ENCODE measurements around the gene C10orf90.

Gene C10orf90

DNA sequence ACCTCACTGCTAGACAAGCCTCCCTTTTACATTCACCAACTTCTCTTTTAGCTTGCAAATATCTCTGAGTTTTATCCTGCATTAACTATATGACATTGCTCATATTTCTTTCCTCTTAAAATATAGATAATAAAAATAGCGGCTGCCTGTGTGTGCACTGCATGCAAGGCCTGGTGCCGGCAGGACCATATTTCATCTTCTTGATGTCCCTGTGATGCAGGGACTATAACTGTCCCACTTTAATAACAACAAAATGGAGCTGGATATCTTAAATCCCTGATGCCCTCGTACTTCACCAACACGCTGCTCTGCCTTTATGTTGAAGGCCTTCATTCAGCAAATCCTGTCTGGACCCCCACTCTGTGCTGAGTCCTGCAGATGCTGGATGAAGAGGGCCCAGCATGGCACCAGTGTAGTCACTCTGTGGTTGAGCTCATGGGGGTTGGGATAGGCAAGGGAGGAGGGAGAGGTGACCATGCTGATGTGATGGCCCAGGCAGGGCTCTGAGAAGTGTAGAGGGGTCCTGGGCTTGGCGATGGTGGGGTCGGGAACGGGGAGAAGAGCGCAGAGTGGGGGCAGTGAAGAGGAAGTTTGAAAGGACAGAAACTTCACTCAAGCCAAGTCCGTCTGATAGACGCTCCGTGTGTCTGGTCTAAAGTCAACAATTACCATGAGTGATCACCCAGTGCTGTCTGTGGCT, 40.4 kb downstream of the C10orf90 start:
- no peak overlapping the region for H3K27ac ChIP-seq (ENCODE audit: low read length)
- H3K36me3 ChIP-seq (ENCODE audit: control insufficient read depth, low read depth, low read length), result no peaks in the 10 kb centered on the region
- no peak overlapping the region for H3K9ac ChIP-seq (ENCODE audit: low read length)
- no peaks in the 10 kb centered on the region for H3K4me1 ChIP-seq (ENCODE audit: control insufficient read depth, low read depth, low read length)
- no peak overlapping the region for H3K4me3 ChIP-seq (ENCODE audit: low read length)
- H3K27me3 ChIP-seq (ENCODE audit: control insufficient read depth, insufficient read depth, low read length), result no peaks in the 10 kb centered on the region
- no peaks in the 10 kb centered on the region for H3K9me3 ChIP-seq (ENCODE audit: control insufficient read depth, low read depth, low read length)

DNA sequence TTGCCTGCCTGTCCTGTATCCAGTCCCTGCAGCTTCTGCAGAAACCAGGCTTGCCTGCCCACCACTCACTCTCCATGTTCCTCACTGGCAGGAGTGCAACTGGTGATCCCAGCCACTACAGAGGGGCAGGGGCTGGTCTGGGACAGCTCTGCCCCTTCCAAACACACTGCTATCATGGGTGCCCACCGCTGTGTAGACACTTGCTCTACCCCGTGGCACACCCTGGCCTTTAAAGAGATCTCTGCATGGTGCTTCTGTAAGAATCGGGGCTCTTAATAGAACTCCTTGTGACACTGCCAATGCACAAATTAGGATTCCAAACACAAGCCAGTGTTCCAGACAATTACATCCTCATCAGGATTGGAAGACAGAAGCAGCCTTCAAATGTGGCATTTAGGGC, 41.7 kb downstream of the C10orf90 start:
- no peaks in the 10 kb centered on the region for H3K9me3 ChIP-seq (ENCODE audit: control insufficient read depth, low read depth, low read length)
- no peaks in the 10 kb centered on the region for H3K27me3 ChIP-seq (ENCODE audit: control insufficient read depth, insufficient read depth, low read length)
- no peaks in the 10 kb centered on the region for H3K4me1 ChIP-seq (ENCODE audit: control insufficient read depth, low read depth, low read length)
- H3K27ac ChIP-seq (ENCODE audit: low read length), result no peak overlapping the region
- H3K4me3 ChIP-seq (ENCODE audit: low read length), result no peak overlapping the region
- H3K36me3 ChIP-seq (ENCODE audit: control insufficient read depth, low read depth, low read length), result no peaks in the 10 kb centered on the region
- no peak overlapping the region for H3K9ac ChIP-seq (ENCODE audit: low read length)

DNA sequence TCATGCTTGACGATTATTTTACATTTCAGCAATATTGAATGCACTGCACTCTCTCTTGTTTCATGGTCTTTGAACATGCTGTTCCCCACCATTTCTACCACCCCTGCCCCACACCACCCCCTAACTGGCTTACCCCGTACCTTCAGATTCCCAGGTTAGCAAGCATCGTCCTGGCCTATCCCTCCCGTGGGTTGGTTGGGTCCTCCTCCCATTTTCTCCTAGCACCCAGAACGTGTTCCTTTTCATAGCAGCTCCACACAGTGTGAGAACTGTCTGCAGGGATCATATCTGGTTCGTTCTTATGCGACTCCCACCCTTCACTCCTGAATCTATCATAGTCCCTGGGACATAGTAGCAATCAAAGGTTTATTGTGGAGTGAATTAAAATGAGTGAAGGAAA, 48.6 kb downstream of the C10orf90 start:
- no peaks in the 10 kb centered on the region for H3K27me3 ChIP-seq (ENCODE audit: control insufficient read depth, insufficient read depth, low read length)
- no peaks in the 10 kb centered on the region for H3K9me3 ChIP-seq (ENCODE audit: control insufficient read depth, low read depth, low read length)
- no peak overlapping the region for H3K27ac ChIP-seq (ENCODE audit: low read length)
- no peak overlapping the region for H3K9ac ChIP-seq (ENCODE audit: low read length)
- no peaks in the 10 kb centered on the region for H3K4me1 ChIP-seq (ENCODE audit: control insufficient read depth, low read depth, low read length)
- no peaks in the 10 kb centered on the region for H3K36me3 ChIP-seq (ENCODE audit: control insufficient read depth, low read depth, low read length)
- no peak overlapping the region for H3K4me3 ChIP-seq (ENCODE audit: low read length)

DNA sequence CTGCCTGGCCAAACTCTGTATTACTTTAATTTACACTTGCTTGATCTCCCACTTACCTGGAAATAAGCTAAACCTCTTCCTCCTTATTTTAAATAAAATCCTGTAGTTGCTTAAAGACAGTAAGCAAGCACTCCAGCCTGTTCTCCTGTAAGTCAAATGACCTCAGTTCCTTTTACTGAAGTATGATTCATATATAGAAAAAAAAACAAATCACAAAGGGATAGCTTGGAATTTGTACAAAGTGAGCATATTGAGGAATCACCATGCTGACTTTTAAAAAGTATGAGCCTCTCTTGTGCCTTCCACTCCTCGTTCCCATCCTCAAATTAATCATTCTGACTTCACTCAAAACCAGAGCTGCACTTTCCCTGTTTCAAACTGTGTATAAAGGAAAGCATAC, 52.0 kb downstream of the C10orf90 start:
- Histone ChIP-seq H3K9ac (ENCODE audit: low read length) (no peak overlapping the region), H3K9me3 (ENCODE audit: control insufficient read depth, low read depth, low read length) (no peaks in the 10 kb centered on the region), H3K4me3 (ENCODE audit: low read length) (no peak overlapping the region), H3K36me3 (ENCODE audit: control insufficient read depth, low read depth, low read length) (no peaks in the 10 kb centered on the region), H3K27me3 (ENCODE audit: control insufficient read depth, insufficient read depth, low read length) (no peaks in the 10 kb centered on the region), H3K4me1 (ENCODE audit: control insufficient read depth, low read depth, low read length) (no peaks in the 10 kb centered on the region), H3K27ac (ENCODE audit: low read length) (no peak overlapping the region)

DNA sequence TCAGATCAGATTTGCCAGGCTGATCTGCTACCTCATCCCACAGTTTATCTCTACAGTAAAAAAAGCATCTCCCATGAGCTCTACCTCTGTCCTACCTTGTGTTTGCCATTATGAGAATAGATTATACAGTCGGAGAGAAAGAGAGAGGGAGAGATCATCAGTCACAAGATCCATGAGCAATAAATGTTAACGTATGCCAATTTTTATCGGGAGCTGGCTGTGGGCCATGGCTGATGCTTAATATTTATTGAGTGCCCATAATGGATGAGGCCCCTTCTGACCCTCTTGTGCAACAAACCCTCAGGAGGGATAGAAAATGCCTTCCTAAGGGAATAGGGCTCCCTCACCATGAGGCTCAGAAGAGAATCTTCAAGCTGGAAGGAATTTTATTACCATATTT, 52.8 kb downstream of the C10orf90 start:
- H3K9me3 ChIP-seq (ENCODE audit: control insufficient read depth, low read depth, low read length), result no peaks in the 10 kb centered on the region
- no peak overlapping the region for H3K9ac ChIP-seq (ENCODE audit: low read length)
- no peaks in the 10 kb centered on the region for H3K4me1 ChIP-seq (ENCODE audit: control insufficient read depth, low read depth, low read length)
- H3K4me3 ChIP-seq (ENCODE audit: low read length), result no peak overlapping the region
- H3K27ac ChIP-seq (ENCODE audit: low read length), result no peak overlapping the region
- H3K36me3 ChIP-seq (ENCODE audit: control insufficient read depth, low read depth, low read length), result no peaks in the 10 kb centered on the region
- H3K27me3 ChIP-seq (ENCODE audit: control insufficient read depth, insufficient read depth, low read length), result no peaks in the 10 kb centered on the region

DNA sequence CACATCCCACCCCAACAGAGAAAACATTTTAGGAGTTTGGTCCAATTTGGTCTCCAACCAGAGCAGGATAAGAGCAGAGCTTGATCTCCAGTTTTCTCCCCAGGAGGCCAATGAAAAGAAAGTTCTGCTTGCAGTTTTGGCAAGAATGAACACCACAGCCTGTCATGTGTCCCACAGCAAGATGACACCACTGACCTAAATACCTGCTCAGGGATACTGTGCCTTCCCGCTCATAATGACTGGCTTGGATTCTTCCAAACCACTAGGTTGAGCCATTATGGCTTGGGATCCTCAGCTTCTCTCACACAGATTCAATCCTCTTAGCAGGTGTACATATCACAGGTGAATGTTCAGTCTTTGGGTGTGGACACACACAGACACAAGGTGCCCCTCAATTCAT, 53.3 kb downstream of the C10orf90 start:
- Histone ChIP-seq H3K9me3 (ENCODE audit: control insufficient read depth, low read depth, low read length) (no peaks in the 10 kb centered on the region), H3K4me1 (ENCODE audit: control insufficient read depth, low read depth, low read length) (no peaks in the 10 kb centered on the region), H3K9ac (ENCODE audit: low read length) (no peak overlapping the region), H3K4me3 (ENCODE audit: low read length) (no peak overlapping the region), H3K27me3 (ENCODE audit: control insufficient read depth, insufficient read depth, low read length) (no peaks in the 10 kb centered on the region), H3K36me3 (ENCODE audit: control insufficient read depth, low read depth, low read length) (no peaks in the 10 kb centered on the region), H3K27ac (ENCODE audit: low read length) (no peak overlapping the region)

DNA sequence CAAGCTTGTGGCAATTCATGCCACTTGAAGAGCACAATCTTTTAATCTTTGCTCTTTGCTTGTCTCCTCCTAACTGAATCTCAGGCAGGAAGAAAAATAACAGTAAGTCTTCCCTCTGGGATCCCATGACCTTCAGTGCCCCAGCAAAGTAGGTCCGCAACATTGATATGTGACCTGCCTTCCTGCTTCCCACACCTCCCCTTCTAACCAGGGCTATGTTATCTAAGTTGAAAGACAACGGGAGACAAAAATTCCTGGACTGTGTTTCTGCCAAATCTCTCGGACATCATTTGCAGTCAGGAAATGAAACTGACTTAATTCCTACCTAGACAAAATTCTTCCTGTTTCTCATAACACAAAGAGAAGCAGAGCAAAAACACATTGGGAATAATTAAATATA, 53.8 kb downstream of the C10orf90 start:
- H3K36me3 ChIP-seq (ENCODE audit: control insufficient read depth, low read depth, low read length), result no peaks in the 10 kb centered on the region
- no peak overlapping the region for H3K27ac ChIP-seq (ENCODE audit: low read length)
- H3K4me1 ChIP-seq (ENCODE audit: control insufficient read depth, low read depth, low read length), result no peaks in the 10 kb centered on the region
- no peak overlapping the region for H3K9ac ChIP-seq (ENCODE audit: low read length)
- no peak overlapping the region for H3K4me3 ChIP-seq (ENCODE audit: low read length)
- no peaks in the 10 kb centered on the region for H3K27me3 ChIP-seq (ENCODE audit: control insufficient read depth, insufficient read depth, low read length)
- H3K9me3 ChIP-seq (ENCODE audit: control insufficient read depth, low read depth, low read length), result no peaks in the 10 kb centered on the region

DNA sequence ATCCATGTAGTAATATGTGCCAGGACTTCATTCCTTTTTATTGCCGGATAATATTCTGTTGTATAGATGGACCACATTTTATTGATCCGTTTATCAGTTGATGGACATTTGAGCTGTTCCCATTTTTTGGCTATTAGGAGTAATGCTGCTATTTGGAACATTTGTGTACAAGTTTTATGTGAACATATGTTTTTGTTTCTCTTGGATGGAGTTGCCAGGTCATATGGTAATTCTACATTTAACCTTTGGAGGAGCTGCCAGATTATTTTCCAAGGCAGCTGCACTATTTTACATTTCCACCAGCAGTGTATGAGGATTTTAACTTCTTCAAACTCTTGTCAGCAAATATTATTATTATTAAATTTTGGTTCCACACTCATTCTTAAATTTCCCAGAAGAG, 59.2 kb downstream of the C10orf90 start:
- Histone ChIP-seq H3K4me1 (ENCODE audit: control insufficient read depth, low read depth, low read length) (no peaks in the 10 kb centered on the region), H3K36me3 (ENCODE audit: control insufficient read depth, low read depth, low read length) (no peaks in the 10 kb centered on the region), H3K27ac (ENCODE audit: low read length) (no peak overlapping the region), H3K27me3 (ENCODE audit: control insufficient read depth, insufficient read depth, low read length) (no peaks in the 10 kb centered on the region), H3K4me3 (ENCODE audit: low read length) (no peak overlapping the region), H3K9ac (ENCODE audit: low read length) (no peak overlapping the region), H3K9me3 (ENCODE audit: control insufficient read depth, low read depth, low read length) (no peaks in the 10 kb centered on the region)

DNA sequence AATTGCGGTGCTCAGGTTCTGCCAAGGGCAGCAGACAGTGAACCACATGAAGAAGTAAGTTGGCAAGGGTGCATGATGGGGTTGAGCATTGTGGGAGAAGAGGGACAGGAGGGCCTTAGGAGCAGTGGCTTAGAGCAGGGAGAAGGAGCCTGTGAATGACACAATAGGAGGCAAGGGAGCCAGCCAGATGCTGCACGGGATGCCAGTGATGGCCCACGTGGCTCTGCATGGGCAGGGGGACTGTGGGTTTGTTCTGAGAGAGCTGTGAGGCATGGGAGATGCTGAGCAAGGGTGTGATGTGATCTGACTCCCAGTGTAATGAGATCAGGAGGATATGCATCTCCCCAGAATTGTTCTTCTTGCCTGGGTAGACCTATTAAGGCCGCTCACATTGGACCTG, 60.9 kb downstream of the C10orf90 start:
- no peaks in the 10 kb centered on the region for H3K27me3 ChIP-seq (ENCODE audit: control insufficient read depth, insufficient read depth, low read length)
- no peaks in the 10 kb centered on the region for H3K36me3 ChIP-seq (ENCODE audit: control insufficient read depth, low read depth, low read length)
- H3K4me3 ChIP-seq (ENCODE audit: low read length), result no peak overlapping the region
- no peaks in the 10 kb centered on the region for H3K4me1 ChIP-seq (ENCODE audit: control insufficient read depth, low read depth, low read length)
- H3K9ac ChIP-seq (ENCODE audit: low read length), result no peak overlapping the region
- H3K9me3 ChIP-seq (ENCODE audit: control insufficient read depth, low read depth, low read length), result no peaks in the 10 kb centered on the region
- H3K27ac ChIP-seq (ENCODE audit: low read length), result no peak overlapping the region

DNA sequence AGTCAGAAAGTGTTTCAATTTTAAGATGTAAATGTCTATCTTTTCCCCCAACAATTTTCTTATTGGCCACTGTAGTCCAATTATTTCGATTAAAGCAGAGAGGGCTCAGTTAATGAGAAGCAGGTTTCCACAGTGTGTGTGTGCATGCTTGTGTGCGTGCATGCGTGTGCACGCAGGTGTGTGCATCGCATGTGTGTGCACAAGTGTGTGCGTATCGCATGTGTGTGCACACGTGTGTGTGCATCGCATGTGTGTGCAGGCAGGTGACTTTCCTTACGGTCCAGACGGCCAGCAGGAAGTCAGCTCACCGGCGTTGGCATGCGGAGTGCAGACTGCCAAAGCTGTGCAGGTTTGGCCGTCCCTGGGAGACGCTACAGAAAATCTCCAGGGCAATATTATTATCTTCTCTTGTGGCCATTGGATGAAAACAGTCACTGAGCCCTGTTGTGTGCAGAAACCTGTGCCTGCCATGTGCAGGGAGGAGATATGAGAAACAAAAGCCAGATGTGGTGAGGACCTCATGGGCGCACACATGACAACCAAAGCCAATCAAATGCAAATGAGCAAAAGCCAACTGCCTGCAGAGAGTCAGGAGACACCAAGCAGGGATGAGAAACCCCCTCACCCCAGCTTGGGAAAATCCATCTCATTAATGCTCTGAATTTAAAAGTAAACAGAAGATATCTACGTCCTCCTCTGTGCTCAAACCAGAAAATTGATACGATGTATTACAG, 70.4 kb downstream of the C10orf90 start:
- H3K9ac ChIP-seq (ENCODE audit: low read length), result no peak overlapping the region
- no peak overlapping the region for H3K27ac ChIP-seq (ENCODE audit: low read length)
- H3K4me1 ChIP-seq (ENCODE audit: control insufficient read depth, low read depth, low read length), result peaks cover 14% of the 10 kb centered on the region
- H3K9me3 ChIP-seq (ENCODE audit: control insufficient read depth, low read depth, low read length), result no peaks in the 10 kb centered on the region
- H3K36me3 ChIP-seq (ENCODE audit: control insufficient read depth, low read depth, low read length), result no peaks in the 10 kb centered on the region
- no peaks in the 10 kb centered on the region for H3K27me3 ChIP-seq (ENCODE audit: control insufficient read depth, insufficient read depth, low read length)
- peak overlapping the region; percentile 4 for H3K4me3 ChIP-seq (ENCODE audit: low read length)

DNA sequence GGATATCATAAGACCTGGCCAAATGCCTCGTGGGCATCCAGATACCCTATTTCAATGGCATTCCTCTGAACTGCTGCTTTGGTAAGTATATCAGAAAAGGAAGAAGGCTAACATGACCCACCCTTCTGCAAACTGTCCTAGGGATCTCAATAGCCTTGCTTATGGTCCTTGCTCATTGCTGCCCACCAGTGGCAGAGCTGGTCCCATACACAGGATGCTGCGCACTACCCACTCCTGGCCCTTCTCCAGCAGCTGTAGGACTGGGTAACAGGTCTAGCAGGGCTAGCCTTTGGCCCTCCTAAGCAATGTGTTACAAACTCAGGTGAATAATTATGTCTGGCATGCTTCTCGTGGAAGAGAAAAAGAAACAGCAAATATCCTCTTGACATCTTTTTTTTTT, 72.5 kb downstream of the C10orf90 start:
- no peak overlapping the region for H3K9ac ChIP-seq (ENCODE audit: low read length)
- H3K27ac ChIP-seq (ENCODE audit: low read length), result no peak overlapping the region
- H3K4me3 ChIP-seq (ENCODE audit: low read length), result no peak overlapping the region
- no peaks in the 10 kb centered on the region for H3K36me3 ChIP-seq (ENCODE audit: control insufficient read depth, low read depth, low read length)
- H3K4me1 ChIP-seq (ENCODE audit: control insufficient read depth, low read depth, low read length), result peaks cover 14% of the 10 kb centered on the region
- no peaks in the 10 kb centered on the region for H3K27me3 ChIP-seq (ENCODE audit: control insufficient read depth, insufficient read depth, low read length)
- no peaks in the 10 kb centered on the region for H3K9me3 ChIP-seq (ENCODE audit: control insufficient read depth, low read depth, low read length)

DNA sequence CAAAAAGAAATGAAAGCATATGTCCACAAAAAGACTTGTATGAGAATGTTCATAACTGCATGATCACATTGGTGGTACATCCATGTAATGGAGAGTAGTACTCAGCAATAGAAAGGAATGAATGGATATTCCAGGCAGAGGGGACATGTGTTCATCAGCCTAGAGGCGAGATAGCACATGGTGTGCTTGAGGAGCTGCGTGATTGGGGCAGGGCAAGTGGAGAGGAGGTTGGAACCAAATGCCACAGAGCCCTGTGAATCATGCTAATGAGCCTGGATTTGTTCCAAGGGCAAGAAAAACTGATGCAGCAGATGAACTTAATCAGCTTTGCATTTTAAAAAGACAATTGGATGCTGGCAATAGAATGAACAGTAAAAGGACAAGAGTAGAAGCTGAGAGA, 73.3 kb downstream of the C10orf90 start:
- no peak overlapping the region for H3K27ac ChIP-seq (ENCODE audit: low read length)
- no peak overlapping the region for H3K4me3 ChIP-seq (ENCODE audit: low read length)
- no peaks in the 10 kb centered on the region for H3K27me3 ChIP-seq (ENCODE audit: control insufficient read depth, insufficient read depth, low read length)
- H3K4me1 ChIP-seq (ENCODE audit: control insufficient read depth, low read depth, low read length), result peaks cover 14% of the 10 kb centered on the region
- H3K36me3 ChIP-seq (ENCODE audit: control insufficient read depth, low read depth, low read length), result no peaks in the 10 kb centered on the region
- no peak overlapping the region for H3K9ac ChIP-seq (ENCODE audit: low read length)
- no peaks in the 10 kb centered on the region for H3K9me3 ChIP-seq (ENCODE audit: control insufficient read depth, low read depth, low read length)

All from iPS-18a (cell line).